HL-60 (cell line): ENCODE results near the gene PARD6G.

Source experiments
- GABPA ChIP-seq: IDR thresholded peaks from 2 replicates; pipeline ENCODE4 v1.6.1; 2012; ENCODE audit warnings: low read depth
- POLR2AphosphoS5 ChIP-seq: IDR thresholded peaks from 2 replicates; pipeline ENCODE4 v1.6.1; 2012; ENCODE audit warnings: low read depth
- TF ChIP-seq, protein P1 (sequence below): IDR thresholded peaks from one replicate; pipeline ENCODE4 v1.5.1; 2011; ENCODE audit warnings: low read length, control low read depth, inconsistent platforms; ENCODE audit not compliant: insufficient read depth
- TF ChIP-seq, protein P2 (sequence below): IDR thresholded peaks from 2 replicates; pipeline ENCODE4 v1.6.1; 2012; ENCODE audit warnings: low read depth; ENCODE audit not compliant: insufficient replicate concordance

DNA sequence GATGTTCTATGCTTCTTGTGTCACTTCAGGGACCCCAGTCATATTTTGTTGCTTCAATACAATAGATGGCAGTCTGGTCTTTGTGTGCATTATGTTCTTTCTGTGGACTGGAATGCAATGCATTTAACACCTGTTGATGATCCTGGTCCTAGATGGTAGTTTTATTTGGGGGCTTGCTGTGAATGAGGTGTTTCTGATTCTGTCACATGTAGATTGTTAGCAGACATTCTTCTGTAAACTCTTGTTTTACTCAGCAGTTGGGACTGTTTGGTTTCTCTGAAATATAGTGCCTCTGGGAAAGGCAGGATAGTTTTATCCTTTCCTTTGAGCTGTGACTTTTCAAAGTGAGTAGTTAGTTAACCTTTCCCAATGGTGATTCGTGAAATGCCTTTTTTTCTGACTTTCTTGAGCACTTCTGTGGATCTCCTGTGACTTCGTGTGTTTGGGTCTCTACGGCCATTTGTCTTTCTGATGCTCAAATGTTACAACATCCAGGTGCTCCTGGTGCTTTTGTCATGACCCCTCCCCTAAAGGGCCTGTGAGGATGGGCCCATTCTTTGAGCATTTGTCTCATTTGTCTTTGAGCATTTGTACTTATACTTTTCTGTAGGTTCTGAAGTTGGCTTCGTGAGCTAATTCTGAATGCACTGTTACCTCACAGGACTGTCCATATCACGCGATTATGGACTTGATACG is 117.5 kb downstream of the PARD6G start:
- TF ChIP-seq, protein P1, sequence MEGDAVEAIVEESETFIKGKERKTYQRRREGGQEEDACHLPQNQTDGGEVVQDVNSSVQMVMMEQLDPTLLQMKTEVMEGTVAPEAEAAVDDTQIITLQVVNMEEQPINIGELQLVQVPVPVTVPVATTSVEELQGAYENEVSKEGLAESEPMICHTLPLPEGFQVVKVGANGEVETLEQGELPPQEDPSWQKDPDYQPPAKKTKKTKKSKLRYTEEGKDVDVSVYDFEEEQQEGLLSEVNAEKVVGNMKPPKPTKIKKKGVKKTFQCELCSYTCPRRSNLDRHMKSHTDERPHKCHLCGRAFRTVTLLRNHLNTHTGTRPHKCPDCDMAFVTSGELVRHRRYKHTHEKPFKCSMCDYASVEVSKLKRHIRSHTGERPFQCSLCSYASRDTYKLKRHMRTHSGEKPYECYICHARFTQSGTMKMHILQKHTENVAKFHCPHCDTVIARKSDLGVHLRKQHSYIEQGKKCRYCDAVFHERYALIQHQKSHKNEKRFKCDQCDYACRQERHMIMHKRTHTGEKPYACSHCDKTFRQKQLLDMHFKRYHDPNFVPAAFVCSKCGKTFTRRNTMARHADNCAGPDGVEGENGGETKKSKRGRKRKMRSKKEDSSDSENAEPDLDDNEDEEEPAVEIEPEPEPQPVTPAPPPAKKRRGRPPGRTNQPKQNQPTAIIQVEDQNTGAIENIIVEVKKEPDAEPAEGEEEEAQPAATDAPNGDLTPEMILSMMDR: no peak
- TF ChIP-seq, protein P2, sequence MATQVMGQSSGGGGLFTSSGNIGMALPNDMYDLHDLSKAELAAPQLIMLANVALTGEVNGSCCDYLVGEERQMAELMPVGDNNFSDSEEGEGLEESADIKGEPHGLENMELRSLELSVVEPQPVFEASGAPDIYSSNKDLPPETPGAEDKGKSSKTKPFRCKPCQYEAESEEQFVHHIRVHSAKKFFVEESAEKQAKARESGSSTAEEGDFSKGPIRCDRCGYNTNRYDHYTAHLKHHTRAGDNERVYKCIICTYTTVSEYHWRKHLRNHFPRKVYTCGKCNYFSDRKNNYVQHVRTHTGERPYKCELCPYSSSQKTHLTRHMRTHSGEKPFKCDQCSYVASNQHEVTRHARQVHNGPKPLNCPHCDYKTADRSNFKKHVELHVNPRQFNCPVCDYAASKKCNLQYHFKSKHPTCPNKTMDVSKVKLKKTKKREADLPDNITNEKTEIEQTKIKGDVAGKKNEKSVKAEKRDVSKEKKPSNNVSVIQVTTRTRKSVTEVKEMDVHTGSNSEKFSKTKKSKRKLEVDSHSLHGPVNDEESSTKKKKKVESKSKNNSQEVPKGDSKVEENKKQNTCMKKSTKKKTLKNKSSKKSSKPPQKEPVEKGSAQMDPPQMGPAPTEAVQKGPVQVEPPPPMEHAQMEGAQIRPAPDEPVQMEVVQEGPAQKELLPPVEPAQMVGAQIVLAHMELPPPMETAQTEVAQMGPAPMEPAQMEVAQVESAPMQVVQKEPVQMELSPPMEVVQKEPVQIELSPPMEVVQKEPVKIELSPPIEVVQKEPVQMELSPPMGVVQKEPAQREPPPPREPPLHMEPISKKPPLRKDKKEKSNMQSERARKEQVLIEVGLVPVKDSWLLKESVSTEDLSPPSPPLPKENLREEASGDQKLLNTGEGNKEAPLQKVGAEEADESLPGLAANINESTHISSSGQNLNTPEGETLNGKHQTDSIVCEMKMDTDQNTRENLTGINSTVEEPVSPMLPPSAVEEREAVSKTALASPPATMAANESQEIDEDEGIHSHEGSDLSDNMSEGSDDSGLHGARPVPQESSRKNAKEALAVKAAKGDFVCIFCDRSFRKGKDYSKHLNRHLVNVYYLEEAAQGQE: no peak
- no peak for TF ChIP-seq POLR2AphosphoS5
- TF ChIP-seq GABPA: no peak
